HL-60 (cell line): ENCODE results near the gene FLOT2.

Experiments
- CTCF ChIP-seq: IDR thresholded peaks from one replicate; pipeline ENCODE4 v1.5.1; 2011; ENCODE audit warnings: low read length, control low read depth, inconsistent platforms; ENCODE audit not compliant: insufficient read depth
- GABPA ChIP-seq: IDR thresholded peaks from 2 replicates; pipeline ENCODE4 v1.6.1; 2012; ENCODE audit warnings: low read depth
- POLR2AphosphoS5 ChIP-seq: IDR thresholded peaks from 2 replicates; pipeline ENCODE4 v1.6.1; 2012; ENCODE audit warnings: low read depth
- SPI1 ChIP-seq: IDR thresholded peaks from 2 replicates; pipeline ENCODE4 v1.6.1; 2012; ENCODE audit warnings: low read depth, mild to moderate bottlenecking, borderline replicate concordance
- TF ChIP-seq, protein P1 (sequence below): IDR thresholded peaks from 2 replicates; pipeline ENCODE4 v1.6.1; 2012; ENCODE audit warnings: low read depth; ENCODE audit not compliant: insufficient replicate concordance

DNA sequence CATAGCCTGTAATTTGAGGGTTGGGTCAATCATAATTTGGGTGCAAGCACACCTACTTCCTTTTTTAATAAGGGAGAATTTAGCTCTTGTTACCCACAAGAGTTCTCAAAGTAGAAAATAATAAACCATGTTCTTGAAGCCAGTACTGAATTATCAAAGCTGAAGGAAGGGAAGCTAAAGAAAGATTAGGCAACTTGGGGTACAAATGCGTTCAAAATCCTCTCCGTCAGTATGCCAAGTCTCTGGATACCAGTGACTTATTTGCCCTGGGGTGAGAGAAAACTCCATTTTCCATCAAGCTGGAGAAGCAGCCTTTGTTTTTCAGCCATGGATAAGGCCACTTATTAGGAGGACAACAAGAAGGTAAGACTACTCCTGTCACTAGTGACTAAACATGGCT is 28.8 kb upstream of the FLOT2 start:
- TF ChIP-seq CTCF (no peak), POLR2AphosphoS5 (no peak), SPI1 (no peak; the same call in 1 of the 2 replicates), GABPA (no peak)
- TF ChIP-seq, protein P1, sequence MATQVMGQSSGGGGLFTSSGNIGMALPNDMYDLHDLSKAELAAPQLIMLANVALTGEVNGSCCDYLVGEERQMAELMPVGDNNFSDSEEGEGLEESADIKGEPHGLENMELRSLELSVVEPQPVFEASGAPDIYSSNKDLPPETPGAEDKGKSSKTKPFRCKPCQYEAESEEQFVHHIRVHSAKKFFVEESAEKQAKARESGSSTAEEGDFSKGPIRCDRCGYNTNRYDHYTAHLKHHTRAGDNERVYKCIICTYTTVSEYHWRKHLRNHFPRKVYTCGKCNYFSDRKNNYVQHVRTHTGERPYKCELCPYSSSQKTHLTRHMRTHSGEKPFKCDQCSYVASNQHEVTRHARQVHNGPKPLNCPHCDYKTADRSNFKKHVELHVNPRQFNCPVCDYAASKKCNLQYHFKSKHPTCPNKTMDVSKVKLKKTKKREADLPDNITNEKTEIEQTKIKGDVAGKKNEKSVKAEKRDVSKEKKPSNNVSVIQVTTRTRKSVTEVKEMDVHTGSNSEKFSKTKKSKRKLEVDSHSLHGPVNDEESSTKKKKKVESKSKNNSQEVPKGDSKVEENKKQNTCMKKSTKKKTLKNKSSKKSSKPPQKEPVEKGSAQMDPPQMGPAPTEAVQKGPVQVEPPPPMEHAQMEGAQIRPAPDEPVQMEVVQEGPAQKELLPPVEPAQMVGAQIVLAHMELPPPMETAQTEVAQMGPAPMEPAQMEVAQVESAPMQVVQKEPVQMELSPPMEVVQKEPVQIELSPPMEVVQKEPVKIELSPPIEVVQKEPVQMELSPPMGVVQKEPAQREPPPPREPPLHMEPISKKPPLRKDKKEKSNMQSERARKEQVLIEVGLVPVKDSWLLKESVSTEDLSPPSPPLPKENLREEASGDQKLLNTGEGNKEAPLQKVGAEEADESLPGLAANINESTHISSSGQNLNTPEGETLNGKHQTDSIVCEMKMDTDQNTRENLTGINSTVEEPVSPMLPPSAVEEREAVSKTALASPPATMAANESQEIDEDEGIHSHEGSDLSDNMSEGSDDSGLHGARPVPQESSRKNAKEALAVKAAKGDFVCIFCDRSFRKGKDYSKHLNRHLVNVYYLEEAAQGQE, result no peak
